Thyroid gland (tissue), 4 donors: ENCODE data around the gene TOP2B. TPM values are rescaled to one million over a fixed set of nuclear protein-coding genes. Genes with fewer than 3 reads are reported as not detected.

Source experiments
- DNase-seq, 2 donors: peaks; one replicate each; pipeline ENCODE4 v3.0.0-alpha.2; 2019
- H3K27ac ChIP-seq, 3 donors: fragments of 200-600 bp; sonication (generic); 1 replicate in 2 of 3; 2 replicates in 1 of 3; pipeline ENCODE4 v1.5.1; 2016 to 2019; ENCODE audit warnings: mild to moderate bottlenecking in 1 of 3, moderate library complexity in 1 of 3
- H3K27me3 ChIP-seq: fragments of 200-600 bp; sonication (generic); one replicate; pipeline ENCODE4 v1.5.1; 2019
- H3K36me3 ChIP-seq, 2 donors: fragments of 200-600 bp; sonication (generic); one replicate each; pipeline ENCODE4 v1.5.1; 2016 to 2019
- H3K4me1 ChIP-seq, 2 donors: fragments of 200-600 bp; sonication (generic); one replicate each; pipeline ENCODE4 v1.5.1; 2017 to 2019
- H3K4me3 ChIP-seq, 3 donors: fragments of 200-600 bp; sonication (generic); replicated peaks in 1 of 3; 1 replicate in 2 of 3; 2 replicates in 1 of 3; pipeline ENCODE4 v1.5.1; 2016; ENCODE audit warnings: mild to moderate bottlenecking in 1 of 3
- H3K9me3 ChIP-seq: fragments of 200-600 bp; sonication (generic); one replicate; pipeline ENCODE4 v1.5.1; 2017
- CTCF ChIP-seq, 6 experiments: fragments of 200-600 bp in 3 of 6; fragments of 450-650 bp in 3 of 6; sonication (generic) in 3 of 6; IDR thresholded peaks; one replicate each; pipeline ENCODE4 v1.5.1; 2016 to 2019; ENCODE audit warnings: antibody characterized with exemption in 6 of 6, mild to moderate bottlenecking in 2 of 6, inconsistent platforms in 1 of 6, moderate library complexity in 1 of 6
- POLR2A ChIP-seq, 2 donors: fragments of 450-650 bp; IDR thresholded peaks; one replicate each; pipeline ENCODE4 v1.6.1; 2017; ENCODE audit warnings: antibody characterized with exemption in 2 of 2, mild to moderate bottlenecking in 2 of 2, moderate library complexity in 1 of 2
- WGBS, 2 donors: methylation state at CpG; one replicate each; pipeline ENCODE4 v1.1.5; 2017; 5-methylcytosine and 5-hydroxymethylcytosine counted together
- intact Hi-C: fragments of 100-400 bp; cut with DNase I; formaldehyde crosslinking; loops from one replicate; pipeline ENCODE4 v1.15.1; 2023
- total RNA-seq, 4 donors: library from RNA; depleted of rRNA; stranded (reverse); fragments of >200 nt; gene quantifications; one replicate each; pipeline ENCODE4 v1.2.3, GENCODE V29; 2016

Gene TOP2B
- total RNA-seq, 4 donors from 2014 or later, result 109 to 180 (median 131) TPM

DNA sequence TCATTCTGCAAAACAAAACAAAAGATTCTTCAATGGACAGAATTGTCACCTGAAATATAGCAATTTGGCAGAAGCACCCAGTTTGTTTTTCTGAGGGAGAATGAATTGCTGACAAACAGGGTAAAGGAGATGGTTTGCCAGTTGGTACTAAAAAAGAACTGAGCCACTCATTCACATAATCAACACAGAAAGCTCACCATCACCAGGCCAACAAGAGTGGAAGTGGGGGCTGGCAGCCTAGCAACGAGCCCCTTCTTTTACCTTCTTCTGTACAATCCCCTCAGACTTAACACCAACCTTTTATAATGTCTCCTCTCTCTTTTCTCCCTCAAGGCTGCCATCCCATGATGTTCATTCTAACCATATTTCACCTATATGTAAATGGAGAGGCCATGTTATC lies 5.9 kb downstream of the TOP2B start:
- no peaks in the 10 kb centered on the region for H3K36me3 ChIP-seq
- H3K9me3 ChIP-seq, result no peaks in the 10 kb centered on the region
- WGBS, 2 donors, result 63 to 64% methylated on average over 1 of the region's 1 CpG
- peaks cover 41 to 46% of the 10 kb centered on the region in 2 donors for H3K4me1 ChIP-seq
- intact Hi-C loops, result no loop called here
- TF ChIP-seq POLR2A (IDR thresholded peaks at IDR 0.05), result no peak
- TF ChIP-seq CTCF (IDR thresholded peaks at IDR 0.05), result no peak
- no peak overlapping the region for H3K27ac ChIP-seq
- H3K4me3 ChIP-seq, result no peak overlapping the region
- DNase-seq, result no peak
- H3K27me3 ChIP-seq, result no peaks in the 10 kb centered on the region

GRCh38 chr3:25657293-25657692 lies 7.4 kb downstream of the TOP2B start:
- TF ChIP-seq CTCF (IDR thresholded peaks at IDR 0.05) (no peak), POLR2A (IDR thresholded peaks at IDR 0.05) (no peak)
- H3K27me3 ChIP-seq, result no peaks in the 10 kb centered on the region
- no peaks in the 10 kb centered on the region for H3K36me3 ChIP-seq
- intact Hi-C loops, result no loop called here
- no peak for DNase-seq
- no peak overlapping the region for H3K27ac ChIP-seq
- H3K4me1 ChIP-seq, result peaks cover 38 to 41% of the 10 kb centered on the region in 2 donors
- no peak overlapping the region for H3K4me3 ChIP-seq
- no peaks in the 10 kb centered on the region for H3K9me3 ChIP-seq

- intact Hi-C loops, result no loop called here
- Histone ChIP-seq H3K4me3 (no peak overlapping the region), H3K27me3 (no peaks in the 10 kb centered on the region), H3K9me3 (no peaks in the 10 kb centered on the region), H3K36me3 (no peaks in the 10 kb centered on the region), H3K27ac (no peak overlapping the region), H3K4me1 (peaks cover 24 to 30% of the 10 kb centered on the region in 2 donors)
- no peak for TF ChIP-seq POLR2A (IDR thresholded peaks at IDR 0.05)
- no peak for TF ChIP-seq CTCF (IDR thresholded peaks at IDR 0.05)
- DNase-seq, result no peak
- WGBS, 2 donors, result 95 to 96% methylated on average over 2 of the region's 2 CpGs
Observed at GRCh38 chr3:25655659-25656058, 9.0 kb downstream of the TOP2B start.

GRCh38 chr3:25654576-25654975 lies 10.1 kb downstream of the TOP2B start:
- TF ChIP-seq CTCF (IDR thresholded peaks at IDR 0.05), result no peak
- no peak for TF ChIP-seq POLR2A (IDR thresholded peaks at IDR 0.05)
- H3K36me3 ChIP-seq, result no peaks in the 10 kb centered on the region
- H3K4me3 ChIP-seq, result no peak overlapping the region
- intact Hi-C loops, result no loop called here
- peaks cover 20 to 26% of the 10 kb centered on the region in 2 donors for H3K4me1 ChIP-seq
- no peak overlapping the region for H3K27ac ChIP-seq
- no peak for DNase-seq
- no peaks in the 10 kb centered on the region for H3K27me3 ChIP-seq
- no peaks in the 10 kb centered on the region for H3K9me3 ChIP-seq

DNA sequence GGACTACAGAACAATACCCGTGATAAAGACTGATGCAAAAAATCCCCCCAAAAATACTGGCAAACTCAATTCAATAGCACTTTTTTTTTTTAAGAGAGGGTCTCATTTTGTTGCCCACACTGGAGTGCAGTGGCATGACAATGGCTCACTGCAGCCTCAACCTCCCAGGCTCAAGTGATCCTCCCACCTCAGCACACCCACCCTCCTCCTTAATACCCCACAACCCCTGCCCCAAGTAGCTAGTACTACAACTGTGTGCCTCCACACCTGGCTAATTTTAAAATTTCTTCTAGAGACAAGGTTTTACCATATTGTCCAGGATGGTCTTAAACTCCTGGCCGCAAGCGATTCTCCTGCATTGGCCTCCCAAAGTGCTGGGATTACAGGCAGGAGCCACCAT lies 11.4 kb downstream of the TOP2B start:
- no peak overlapping the region for H3K27ac ChIP-seq
- H3K36me3 ChIP-seq, result no peaks in the 10 kb centered on the region
- DNase-seq, result no peak
- TF ChIP-seq POLR2A (IDR thresholded peaks at IDR 0.05) (no peak), CTCF (IDR thresholded peaks at IDR 0.05) (no peak)
- no peaks in the 10 kb centered on the region for H3K27me3 ChIP-seq
- no peaks in the 10 kb centered on the region for H3K9me3 ChIP-seq
- intact Hi-C loops, result no loop called here
- no peak overlapping the region for H3K4me3 ChIP-seq
- H3K4me1 ChIP-seq, result peaks cover 9 to 16% of the 10 kb centered on the region in 2 donors
- 95 to 96% methylated on average over 3 of the region's 3 CpGs for WGBS, 2 donors
